Stimulated activated CD4-positive, alpha-beta T cell treated with anti-CD3 and anti-CD28 coated beads, Interleukin-12 subunit alpha, Interleukin-12 subunit beta, amount 100 ng/mL, for 48 hours (primary cell): ENCODE measurements around the gene DMRTA2.

Experiments used
- DNase-seq, 3 donors: peaks; one replicate each; pipeline ENCODE4 v3.0.0-alpha.2; 2020; ENCODE audit warnings: low read depth in 2 of 3, low spot score in 1 of 3

Gene DMRTA2

DNA sequence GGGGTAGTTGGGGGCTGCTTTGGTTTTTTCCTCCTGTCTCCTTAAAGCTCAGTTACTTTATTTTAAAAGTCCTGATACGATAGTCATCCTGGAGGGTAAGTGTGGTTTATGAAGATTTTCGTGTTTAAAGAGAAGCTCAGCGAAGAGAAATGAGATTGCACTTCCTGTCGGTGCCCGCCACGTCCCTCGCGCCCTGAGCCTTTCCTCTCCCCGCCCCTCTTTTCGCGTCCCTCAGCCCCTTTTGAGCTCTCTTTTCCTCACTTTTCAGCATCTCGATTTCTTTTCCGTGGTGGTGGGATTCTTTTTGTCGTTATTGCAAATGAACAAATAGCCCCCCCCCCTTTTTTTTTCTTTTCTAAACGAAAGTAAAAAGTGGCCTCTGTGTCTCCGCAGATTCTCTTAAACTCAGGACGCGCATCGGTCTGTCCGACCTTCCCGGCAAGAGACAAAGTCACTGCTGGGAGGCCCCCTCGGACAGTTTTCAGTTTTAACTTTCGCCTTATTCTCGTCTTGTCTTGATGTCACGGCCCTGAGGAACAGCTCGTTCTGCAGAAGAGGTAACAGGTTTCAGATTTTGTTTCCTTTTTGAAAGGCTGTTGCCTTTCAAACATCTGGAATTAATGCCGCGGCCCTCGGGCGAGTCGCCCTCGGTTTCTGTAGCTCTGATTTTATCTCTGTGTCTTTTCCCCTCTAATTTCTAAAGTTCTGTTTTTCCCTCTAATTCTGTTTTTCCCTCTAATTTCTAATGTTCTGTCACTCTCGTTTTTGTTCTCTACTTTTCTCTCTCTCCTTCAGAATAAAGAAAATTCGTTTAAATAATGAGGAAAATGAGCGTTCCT is 1.0 kb upstream of the DMRTA2 start:
- no peak for DNase-seq

DNA sequence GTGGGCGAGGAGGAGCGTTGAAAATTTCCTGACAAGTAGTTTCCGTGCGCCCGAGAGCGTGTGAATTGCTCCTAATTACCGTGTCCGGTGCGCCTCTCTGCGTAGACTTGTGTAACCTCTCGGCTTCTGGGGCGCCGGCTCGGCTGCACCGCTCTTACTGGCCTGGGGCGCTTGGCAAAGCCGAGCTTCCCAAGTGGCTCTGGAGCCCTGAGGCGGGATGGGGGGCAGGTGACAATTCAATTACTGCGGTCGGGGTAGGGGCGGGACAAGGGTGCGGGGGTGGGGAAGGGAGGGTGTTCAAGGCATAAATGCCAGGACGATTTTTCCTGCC is 392 bp upstream of the DMRTA2 start:
- DNase-seq = no peak

DNA sequence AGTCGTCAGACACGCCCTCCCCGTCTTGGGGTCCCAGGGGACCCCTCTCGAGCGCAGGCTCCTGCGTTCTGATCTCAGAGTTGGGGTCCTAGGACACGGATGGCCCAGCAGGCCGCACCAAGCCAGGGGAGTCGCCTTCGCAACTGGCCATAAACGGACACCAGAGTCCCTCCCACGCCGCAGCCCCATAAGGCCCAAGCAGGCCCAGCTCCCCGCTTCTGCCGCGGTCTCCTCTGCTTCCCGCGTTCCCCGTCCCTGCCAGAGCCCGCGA is 633 bp downstream of the DMRTA2 start:
- DNase-seq = no peak

DNA sequence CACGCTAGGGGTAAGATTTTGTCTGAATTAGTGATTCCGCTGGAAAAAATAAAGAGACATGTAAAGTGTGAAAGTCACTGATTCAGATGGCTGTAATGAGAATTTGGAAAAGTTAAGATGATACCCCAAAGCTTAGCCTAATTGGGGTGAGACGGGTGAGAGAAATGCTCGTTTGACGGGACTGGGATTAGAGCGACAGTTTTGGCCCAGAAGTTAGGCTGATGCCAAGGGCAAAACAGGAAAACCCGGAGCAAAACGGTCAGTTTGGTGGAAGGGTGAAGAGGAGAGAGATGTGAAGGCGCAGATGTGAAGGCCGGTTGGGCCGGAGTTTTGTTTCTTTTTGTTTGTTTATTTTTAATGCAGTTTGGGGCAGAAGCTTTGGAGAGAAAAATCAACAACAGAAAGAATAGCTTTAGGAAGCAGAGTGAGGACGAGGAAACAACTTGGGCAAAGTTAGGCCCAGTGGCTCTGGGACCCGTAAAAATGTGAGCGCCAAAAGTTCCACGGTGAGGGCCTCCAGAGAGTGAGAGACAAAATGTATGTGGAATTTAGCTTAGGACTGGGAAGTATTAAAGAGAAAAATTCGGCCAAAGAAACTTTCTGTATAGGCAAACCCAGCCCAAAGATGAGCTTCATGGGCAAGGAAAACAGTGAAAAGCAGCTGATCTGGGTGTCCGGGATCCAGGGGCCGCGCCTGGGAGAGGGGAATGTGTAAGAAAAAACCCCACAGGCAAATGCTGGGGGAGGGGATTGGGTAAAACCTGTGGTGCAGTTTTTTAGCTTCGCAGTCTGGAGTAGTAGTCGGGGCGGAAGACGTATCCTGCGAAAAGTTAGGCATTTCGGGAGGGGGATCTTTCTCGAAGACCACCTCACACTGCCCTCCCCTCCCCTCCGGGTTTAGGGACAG is 1.2 kb downstream of the DMRTA2 start:
- DNase-seq = no peak

DNA sequence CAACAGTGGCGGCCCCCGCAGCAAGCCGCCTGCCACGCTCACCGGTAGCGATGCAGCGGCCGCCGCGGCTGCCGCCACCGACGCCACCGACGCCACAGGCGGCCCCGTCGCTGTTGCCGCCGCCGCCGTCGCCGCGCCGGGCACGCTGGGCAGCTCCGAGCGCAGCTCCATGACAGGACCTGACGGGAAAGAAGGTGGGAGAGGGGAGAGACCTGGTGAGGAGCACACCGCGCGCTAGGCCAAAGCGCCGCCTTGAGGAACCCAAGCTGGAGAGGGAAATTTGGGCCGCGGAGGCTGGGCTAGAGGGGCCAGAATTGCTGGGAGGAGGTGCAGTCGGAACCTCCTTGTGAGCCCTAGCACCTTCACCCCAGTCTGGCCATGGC is 1.9 kb downstream of the DMRTA2 start:
- no peak for DNase-seq

DNA sequence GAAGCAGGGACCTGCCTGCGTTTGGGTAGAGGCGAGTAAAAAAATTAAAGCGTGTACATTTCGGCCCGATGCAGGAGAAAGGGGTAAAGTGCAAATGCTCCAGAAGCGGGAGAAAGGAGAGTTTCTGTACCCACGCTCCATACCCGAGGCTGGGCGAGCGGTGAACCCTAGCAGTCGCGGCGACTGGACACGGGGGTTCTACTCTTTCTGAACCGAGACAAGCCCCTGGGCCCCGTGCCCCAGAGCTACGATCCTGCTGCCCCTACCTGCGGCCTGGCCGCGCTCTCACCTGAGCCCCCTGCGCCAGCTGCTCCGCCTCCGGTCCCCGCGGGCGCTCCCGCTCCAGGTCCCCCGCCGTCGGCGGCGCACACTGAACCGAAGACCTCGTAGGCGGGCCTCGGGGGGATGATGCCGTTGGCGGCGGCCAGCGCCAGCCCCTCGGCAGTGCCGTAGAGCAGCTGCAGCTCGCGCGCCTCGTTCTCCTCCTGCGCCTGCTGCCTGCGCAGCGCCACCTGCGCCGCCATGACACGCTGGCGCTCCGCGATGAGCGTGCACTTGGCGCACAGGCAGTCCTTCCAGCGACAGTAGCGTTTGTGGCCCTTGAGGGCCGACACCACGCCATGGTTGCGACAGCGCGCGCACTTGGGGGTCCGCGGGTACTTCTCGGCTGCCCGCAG is 2.4 kb downstream of the DMRTA2 start:
- DNase-seq = no peak

DNA sequence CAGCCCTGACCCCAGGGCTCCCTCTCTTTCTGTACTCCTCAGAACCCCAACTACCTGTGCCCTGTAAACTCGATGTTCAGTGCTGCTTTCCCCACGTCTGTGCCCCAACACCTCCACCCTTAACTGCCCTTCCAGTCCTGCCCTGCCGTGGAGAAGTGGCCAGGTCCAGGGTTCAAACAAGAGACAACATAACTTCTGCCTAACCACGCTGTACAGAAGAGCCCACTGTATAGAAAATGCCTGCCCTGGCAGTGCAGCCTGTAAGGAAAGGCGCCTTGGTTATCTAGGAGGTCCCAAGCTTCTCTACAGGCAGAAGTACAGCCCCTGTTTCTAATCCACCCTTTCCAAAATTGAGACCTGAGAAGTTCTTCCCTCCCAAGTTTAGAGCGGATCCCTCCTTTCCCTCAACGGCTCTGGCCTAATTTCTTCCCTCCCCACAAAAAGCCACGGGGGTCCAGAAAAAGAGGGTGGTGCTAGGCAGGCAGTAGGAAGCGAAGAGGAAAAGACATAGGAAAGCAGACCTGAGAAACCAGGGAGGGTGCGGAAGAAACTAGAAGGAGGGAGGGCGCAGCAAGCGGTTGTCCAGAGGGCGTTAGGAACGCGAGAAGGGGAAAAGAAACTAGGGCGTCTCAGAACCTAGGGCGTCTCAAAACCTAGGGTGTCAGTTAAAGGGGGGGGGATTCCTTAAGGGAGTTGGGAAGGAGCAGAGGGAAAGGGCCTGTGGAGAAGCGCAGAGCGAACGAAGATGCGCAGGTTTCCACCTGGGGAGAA is 3.2 kb downstream of the DMRTA2 start:
- DNase-seq = no peak

DNA sequence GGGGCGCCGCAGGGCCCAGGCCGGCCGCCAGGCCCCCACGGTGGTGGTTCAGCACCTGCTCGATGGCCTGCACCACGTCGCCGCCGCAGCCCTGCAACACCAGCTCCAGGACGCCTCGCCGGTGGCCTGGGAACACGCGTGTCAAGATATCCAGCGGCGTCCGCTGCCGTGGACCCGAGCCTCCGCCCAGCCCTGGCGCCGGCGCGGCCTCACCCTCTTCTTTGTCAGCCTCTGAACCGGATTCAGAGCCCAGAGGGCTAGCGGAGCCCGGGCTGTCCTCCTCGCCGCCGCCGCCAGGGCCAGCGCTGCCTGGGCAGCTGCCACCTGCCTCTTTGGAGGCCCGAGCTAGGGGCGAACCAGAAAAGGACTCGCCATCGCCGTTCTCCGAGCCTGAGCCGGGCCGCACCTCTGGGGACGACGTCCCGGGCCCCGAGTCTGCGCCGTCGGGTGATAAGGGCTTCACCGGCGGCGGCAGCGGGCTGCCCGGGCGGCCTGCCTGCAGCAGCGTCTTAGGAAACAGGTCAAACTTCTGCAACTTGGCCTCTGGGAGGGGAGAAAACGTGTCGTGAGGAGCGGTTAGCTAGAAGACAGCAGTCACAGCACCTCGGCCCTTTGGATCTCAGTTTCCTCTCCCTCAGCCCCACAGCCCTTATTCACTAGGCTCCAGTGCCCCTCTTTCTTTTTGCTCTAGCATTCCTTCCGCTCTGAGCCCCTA is 3.9 kb downstream of the DMRTA2 start:
- no peak for DNase-seq

DNA sequence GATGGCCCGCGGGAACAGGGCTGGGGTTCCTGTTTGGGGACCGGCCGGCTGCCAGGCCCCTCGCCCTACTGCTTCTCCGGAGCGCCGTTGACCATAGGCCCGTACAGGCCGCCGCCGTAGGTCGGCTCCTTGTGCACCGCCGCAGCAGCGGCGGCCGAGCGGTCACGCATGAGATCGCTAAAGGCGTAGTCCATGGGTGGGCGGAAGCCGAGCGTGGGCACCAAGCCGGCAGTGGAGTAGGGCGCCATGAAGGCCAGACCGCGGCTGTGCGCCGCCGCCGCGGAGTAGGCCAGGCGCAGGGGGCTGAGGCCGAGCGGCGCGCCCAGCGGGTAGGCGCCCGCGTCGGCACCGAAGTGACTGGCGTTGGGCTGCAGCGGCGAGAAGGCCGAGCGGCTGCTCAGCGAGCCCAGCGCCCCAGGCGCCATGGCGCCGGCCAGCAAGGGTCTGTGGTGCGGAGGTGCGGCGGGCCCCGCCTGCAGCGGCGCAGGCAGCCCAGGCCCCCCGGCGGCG is 4.6 kb downstream of the DMRTA2 start:
- no peak for DNase-seq

DNA sequence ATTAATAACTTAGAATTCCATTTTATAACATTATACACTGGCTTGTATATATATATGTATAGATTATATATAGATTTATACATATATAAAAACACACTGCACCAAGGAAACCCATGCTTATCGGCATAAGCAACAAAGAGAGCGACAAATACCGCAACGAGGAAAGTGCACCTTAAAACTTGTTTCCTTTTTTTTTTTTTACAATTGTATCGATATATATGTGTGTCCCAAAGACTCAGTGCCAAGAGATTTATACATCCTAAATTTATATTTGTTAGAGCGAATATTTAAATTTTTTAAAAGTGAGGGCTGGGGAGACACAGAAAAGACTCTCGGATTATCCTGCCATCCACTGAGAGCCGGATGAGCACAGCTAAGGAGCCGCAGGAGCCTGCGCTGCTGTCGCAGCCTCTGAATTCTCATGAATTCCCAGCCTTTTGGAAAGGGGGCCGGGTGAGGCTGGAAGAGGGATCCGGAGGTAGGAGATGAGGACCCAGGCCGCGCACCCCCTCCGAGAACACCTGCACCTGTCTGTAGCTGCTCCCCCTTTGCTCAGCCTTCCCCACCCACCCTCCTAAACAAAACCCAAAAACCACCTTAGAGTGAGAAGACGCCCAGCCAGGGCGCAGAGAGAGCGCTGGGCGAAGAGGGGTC is 5.2 kb downstream of the DMRTA2 start:
- DNase-seq = no peak

DNA sequence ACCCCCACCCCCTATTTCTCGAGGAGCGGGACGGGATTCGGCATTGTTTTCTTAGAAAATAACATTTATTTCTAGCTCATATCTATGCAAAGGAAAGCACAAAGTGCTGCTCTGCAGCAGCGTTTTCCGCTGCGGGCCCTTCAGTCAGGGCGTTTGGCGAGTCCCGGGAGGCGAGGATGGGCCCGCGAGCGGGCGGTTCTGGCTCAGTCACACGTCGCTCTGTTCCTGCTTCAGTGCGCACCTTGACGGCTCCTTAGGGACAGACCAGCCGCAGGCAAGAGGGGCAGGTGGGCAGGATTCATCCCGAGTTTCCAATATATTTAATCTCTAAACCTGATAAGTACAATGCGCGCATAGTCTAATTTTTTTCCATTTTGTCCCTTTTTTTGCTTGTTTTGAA is 5.7 kb downstream of the DMRTA2 start:
- DNase-seq = no peak

DNA sequence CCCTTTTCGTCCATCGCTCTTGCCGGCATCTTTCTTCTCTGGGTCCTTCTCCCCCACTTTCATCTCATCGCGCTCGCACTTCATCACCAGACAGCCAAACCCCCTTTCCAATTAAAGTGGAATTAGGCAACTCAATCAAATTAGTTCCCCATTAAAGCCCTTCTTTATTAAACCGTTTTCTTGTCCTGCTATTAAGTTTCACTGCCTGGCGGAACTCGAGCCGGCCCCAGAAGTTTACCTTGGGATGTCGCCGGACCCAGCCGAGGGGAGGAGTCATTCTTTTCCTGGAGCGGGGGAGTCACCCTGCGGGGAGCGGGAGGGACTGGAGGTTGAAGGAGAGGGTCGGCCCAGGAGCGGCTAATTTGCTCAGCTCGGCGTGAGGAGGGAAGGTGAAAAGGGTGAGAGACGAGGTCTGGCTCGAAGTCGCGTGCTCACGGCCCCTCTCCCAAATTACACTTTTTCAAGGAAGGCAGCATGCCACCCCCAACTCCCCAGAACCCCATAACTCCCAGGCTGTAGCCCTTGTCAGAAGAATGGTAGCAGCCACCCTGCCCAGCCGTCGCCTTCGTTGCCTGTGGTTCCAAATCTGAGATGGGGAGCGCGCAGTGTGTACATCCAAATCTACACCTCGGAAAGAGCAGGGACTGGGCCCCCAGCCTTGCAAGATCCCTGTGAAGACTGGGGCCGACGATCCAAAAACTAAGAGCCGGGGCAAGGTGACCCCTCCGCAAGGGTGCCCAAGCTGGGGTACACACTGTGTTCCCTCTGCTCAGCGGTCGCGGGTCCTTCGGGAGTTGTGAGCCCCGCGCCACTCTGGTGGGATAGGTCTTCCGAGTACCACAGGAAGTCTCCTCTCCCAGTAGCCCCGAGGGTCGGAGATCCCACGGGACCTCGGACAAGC is 6.4 kb downstream of the DMRTA2 start:
- no peak for DNase-seq

DNA sequence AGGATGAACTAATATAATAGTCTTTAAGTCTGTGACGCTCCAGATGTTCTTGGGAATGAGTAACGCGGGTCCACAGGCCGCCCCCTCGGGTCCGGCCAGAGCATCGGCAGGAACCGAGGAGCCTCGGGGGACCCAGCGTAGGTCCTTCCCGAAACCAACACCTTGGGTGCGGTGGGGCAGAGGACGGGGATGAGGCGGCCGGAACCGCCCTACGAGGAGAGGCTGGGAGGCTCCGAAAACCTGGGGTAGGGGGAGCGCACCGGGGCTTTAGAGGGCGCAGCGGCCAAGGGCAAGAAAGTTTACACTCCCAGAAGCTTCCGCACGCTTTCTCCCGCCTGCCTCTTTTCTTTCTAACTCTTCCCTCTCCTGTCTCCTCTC is 7.1 kb downstream of the DMRTA2 start:
- DNase-seq = no peak

DNA sequence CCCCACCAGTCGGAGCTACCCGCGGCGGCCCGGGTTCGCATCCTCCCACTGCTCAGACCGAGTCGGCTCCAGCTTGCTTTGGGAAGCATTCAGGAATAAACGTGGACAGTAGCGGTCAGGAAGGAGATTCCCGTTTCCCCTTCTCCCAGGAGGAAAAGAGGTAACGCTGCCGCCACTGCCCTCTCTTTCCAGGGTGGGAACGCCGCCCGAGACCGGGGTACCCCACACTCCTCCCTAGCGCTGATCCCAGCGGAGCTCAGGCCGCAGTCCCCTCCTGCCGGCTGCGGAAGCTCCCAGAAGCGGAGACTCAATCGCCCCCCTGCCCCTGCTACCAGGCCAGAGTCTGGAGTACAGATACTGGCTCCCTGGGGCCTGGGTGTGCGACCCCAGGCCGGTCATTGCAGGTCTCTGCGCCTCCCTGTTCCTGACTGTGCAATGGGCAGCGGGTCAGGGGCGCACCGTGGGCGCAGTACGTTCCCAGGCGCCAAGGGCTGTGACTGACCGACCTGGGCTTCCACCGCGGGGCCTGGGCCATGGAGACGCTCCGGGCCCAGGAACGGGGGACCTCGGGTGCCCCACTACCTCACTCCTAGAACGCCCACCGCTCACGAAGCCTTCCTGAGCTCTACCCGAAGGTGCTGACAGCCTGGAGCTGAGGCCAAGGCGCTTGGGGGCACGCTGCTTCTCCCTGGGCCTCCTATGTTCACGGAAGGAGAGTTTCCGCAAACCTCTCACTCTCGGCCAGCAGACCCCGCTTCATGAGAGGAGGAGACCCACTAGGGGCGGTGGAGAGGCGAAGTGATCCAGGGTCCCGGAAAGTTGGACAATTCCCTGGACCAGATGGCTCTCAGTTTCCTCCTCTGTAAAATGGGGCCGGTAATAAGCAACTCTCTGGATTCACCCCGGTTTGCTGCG is 7.8 kb downstream of the DMRTA2 start:
- no peak for DNase-seq

DNA sequence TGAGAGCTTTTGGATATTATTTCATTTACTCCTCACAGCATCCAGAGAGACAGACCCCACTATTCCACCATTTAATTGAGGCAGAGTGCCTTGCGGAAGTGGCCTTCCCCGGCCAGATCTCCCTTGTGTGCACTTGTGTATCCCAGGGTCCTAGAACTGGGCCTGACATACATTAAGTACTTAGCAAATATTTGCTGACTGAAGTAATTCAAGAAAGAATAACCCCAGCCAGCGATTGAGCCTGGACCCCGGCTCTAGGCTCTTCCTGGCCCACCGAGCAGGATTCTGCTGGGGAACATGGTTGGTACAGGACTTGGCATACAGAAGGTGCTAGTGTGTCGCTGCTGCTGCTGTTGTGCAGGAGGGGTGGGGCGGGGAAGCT is 8.4 kb downstream of the DMRTA2 start:
- DNase-seq = no peak

DNA sequence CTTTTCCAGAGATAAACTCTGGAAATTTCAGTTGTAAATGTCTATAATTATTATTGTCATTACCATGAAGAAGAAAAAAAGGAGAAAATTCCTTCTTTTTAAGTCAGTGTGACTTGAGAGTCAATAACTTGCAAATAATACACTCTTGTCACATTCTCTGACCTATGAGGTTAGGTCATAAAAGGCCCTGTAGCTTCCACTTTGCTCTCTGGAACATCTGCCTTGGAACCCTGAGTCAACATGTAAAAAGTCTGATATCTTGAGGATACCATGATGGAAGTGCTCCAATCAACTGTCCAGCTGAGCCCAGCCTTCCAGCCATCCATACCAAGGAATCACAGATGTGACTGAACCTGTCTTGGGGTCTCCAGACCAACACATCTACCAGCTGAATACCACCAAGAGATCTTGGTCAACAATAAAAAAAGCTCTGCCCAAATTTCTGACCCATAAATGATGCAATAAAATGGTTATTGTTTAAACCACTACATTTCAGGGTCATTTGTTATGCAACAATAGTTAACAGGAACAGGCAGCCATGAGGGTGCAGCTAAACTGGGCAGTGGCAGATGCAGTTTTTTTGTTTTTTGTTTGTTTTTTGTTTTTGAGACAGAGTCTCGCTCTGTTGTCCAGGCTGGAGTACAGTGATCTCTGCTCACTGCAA is 10.3 kb downstream of the DMRTA2 start:
- DNase-seq = no peak

DNA sequence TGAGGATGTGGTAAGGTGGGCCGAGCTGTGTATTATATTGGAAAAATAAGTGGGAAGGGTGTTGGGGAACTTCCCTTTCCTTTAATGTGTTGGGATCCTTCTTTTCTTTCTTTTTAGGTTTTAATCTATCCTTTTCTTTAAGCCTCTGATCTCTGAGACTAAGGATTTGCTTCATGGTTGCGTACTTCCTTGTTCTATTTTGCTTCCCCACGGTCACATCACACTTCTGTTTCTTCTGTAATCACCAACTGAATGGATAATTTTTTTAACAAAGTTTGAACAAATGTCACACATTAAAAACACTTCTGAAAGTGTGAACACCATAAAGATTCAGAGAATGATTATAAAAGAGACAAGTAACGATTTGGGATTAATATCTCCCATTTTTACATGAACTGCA is 17.4 kb downstream of the DMRTA2 start:
- DNase-seq = no peak
